PC-3 (cell line): ENCODE results near the gene KAT6B. TPM values are rescaled to one million over a fixed set of nuclear protein-coding genes. Genes with fewer than 3 reads are reported as not detected.

Experiments used
- ATAC-seq: fragments of 200-7000 bp; cut with Tn5 transposase; 2 replicates; pipeline ENCODE4 v1.9.1; 2020; ENCODE audit warnings: mild to moderate bottlenecking, moderate library complexity
- BruUV-seq: library from RNA; stranded (reverse); fragments of 400-500 nt; replicated peaks from 2 replicates; lab custom pipeline; 2021; lab: Mats Ljungman, UMichigan
- CTCF ChIA-PET: fragments of 300-600 bp; sonication (Branson Sonifier 250); formaldehyde crosslinking; loops from one replicate; lab custom pipeline; 2022; ENCODE audit warnings: antibody characterized with exemption; lab: Charles Lee
- POLR2A ChIA-PET: fragments of 300-600 bp; sonication (Branson Sonifier 250); formaldehyde crosslinking; loops from one replicate; lab custom pipeline; 2022; ENCODE audit warnings: antibody characterized with exemption; ENCODE audit not compliant: unreplicated experiment; lab: Charles Lee
- DNase-seq: peaks from one replicate; pipeline ENCODE4 v3.0.0-alpha.2; 2015
- H2AFZ ChIP-seq: fragments of 300-600 bp; sonication (generic); 2 replicates; pipeline ENCODE4 v1.6.0; 2016; ENCODE audit warnings: antibody characterized with exemption, low read length
- H3F3A ChIP-seq: fragments of 300-600 bp; sonication (generic); one replicate; pipeline ENCODE4 v1.6.0; 2017; ENCODE audit warnings: antibody characterized with exemption, low read length, control low read depth, mild to moderate bottlenecking; ENCODE audit not compliant: unreplicated experiment
- H3K27ac ChIP-seq: fragments of 300-600 bp; sonication (generic); 2 replicates; pipeline ENCODE4 v1.5.1; 2016; ENCODE audit warnings: mild to moderate bottlenecking, low read length
- H3K27me3 ChIP-seq: fragments of 300-600 bp; sonication (generic); 2 replicates; pipeline ENCODE4 v1.6.1; 2016; ENCODE audit warnings: low read length, mixed read lengths
- H3K36me3 ChIP-seq: fragments of 300-600 bp; sonication (generic); 2 replicates; pipeline ENCODE4 v1.6.1; 2016; ENCODE audit warnings: low read depth, mixed run types, low read length, mixed read lengths
- H3K4me1 ChIP-seq: fragments of 300-600 bp; sonication (generic); 2 replicates; pipeline ENCODE4 v1.5.1; 2016; ENCODE audit warnings: low read length; ENCODE audit not compliant: insufficient read depth
- H3K4me2 ChIP-seq: fragments of 300-600 bp; sonication (generic); 2 replicates; pipeline ENCODE4 v1.6.0; 2016; ENCODE audit warnings: low read length
- H3K4me3 ChIP-seq: fragments of 300-600 bp; sonication (generic); 2 replicates; pipeline ENCODE4 v1.5.1; 2016; ENCODE audit warnings: mild to moderate bottlenecking, low read length, mixed read lengths
- H3K79me2 ChIP-seq: fragments of 300-600 bp; sonication (generic); 2 replicates; pipeline ENCODE4 v1.6.1; 2017; ENCODE audit warnings: low read length, mixed read lengths
- H3K9ac ChIP-seq: fragments of 300-600 bp; sonication (generic); 2 replicates; pipeline ENCODE4 v1.6.0; 2016; ENCODE audit warnings: mild to moderate bottlenecking, low read length
- H3K9me2 ChIP-seq: fragments of 300-600 bp; sonication (generic); replicated peaks from 2 replicates; pipeline ENCODE4 v1.6.1; 2016; ENCODE audit warnings: mixed run types, low read length, mixed read lengths
- H3K9me3 ChIP-seq: fragments of 300-600 bp; sonication (generic); 2 replicates; pipeline ENCODE4 v1.6.1; 2016; ENCODE audit warnings: low read length, mixed read lengths
- H4K20me1 ChIP-seq: fragments of 300-600 bp; sonication (generic); 2 replicates; pipeline ENCODE4 v1.6.1; 2016; ENCODE audit warnings: low read length, mixed read lengths
- EZH2 ChIP-seq: fragments of 300-600 bp; sonication (generic); IDR thresholded peaks from one replicate; pipeline ENCODE4 v1.6.1; 2017; ENCODE audit warnings: antibody characterized with exemption, mild to moderate bottlenecking, low read length; ENCODE audit not compliant: unreplicated experiment
- EZH2phosphoT487 ChIP-seq: fragments of 300-600 bp; sonication (generic); IDR thresholded peaks from 2 replicates; pipeline ENCODE4 v1.6.1; 2018; ENCODE audit warnings: mild to moderate bottlenecking, antibody characterized with exemption, low read length, borderline replicate concordance
- intact Hi-C: fragments of 100-400 bp; cut with micrococcal nuclease; formaldehyde crosslinking; loops from 2 replicates; pipeline ENCODE4 v1.9.0; 2023
- total RNA-seq: library from RNA; depleted of rRNA; stranded (reverse); fragments of >200 nt; gene quantifications from 2 replicates; pipeline ENCODE4 v1.2.3, GENCODE V29; 2014
- TF ChIP-seq, protein P1 (sequence below): fragments of 300-600 bp; sonication (generic); conservative IDR thresholded peaks from 2 replicates; pipeline ENCODE4 v1.5.1; 2017; ENCODE audit warnings: antibody characterized with exemption, low read depth, mild to moderate bottlenecking, low read length

The KAT6B gene
- total RNA-seq, 1 experiment from 2014 or later = 94.5 TPM

DNA sequence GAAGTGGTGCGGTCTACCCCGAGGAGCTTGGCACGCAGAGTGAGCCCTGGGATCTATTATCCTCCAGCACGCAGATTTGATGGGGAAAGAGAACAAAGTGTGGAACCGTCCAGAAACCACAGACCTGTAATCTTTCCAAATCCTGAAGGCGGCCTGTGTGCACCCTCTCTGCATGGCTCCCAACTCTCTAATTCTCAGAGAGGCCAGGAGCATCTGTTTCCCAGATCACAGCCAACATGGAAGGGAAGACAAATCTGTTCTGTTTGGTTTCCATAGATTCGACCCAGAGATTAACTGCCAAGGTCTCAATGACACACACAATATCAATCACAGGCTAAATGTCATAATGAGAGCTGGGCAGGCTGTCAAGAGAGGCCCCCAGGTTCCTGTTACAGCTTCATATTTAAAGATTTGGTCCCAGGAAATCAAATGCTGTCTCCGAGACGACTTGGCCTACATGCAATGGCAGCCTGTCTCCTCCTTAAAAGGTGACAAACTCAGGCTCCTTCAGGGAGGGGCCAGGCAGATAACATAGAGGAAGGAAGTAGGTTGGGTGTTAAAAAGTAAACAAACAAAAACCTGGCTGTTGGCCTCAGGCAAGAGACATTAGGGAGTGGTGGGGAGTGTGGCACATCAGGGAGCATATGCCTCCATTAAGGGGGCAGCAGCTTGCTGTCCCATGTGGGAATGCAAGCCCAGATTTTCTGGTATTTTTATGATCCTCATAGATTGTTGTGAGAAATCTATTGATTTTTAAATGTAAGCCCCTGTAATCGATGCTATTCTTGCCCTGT, 236.3 kb downstream of the KAT6B start:
- no TSS peak for BruUV-seq
- H3F3A ChIP-seq = no peaks in the 10 kb centered on the region
- CTCF ChIA-PET = interaction anchor here (0.5 kb wide), 1 partner anchor 35 kb away, joined by 3 read pairs; no protein-coding TSS in a partner anchor
- no peaks in the 10 kb centered on the region for H3K79me2 ChIP-seq
- H3K9me3 ChIP-seq = no peaks in the 10 kb centered on the region
- H3K4me1 ChIP-seq = no peaks in the 10 kb centered on the region
- H3K27ac ChIP-seq = no peak overlapping the region
- no peaks in the 10 kb centered on the region for H4K20me1 ChIP-seq
- TF ChIP-seq EZH2 (no peak), EZH2phosphoT487 (no peak)
- TF ChIP-seq, protein P1, sequence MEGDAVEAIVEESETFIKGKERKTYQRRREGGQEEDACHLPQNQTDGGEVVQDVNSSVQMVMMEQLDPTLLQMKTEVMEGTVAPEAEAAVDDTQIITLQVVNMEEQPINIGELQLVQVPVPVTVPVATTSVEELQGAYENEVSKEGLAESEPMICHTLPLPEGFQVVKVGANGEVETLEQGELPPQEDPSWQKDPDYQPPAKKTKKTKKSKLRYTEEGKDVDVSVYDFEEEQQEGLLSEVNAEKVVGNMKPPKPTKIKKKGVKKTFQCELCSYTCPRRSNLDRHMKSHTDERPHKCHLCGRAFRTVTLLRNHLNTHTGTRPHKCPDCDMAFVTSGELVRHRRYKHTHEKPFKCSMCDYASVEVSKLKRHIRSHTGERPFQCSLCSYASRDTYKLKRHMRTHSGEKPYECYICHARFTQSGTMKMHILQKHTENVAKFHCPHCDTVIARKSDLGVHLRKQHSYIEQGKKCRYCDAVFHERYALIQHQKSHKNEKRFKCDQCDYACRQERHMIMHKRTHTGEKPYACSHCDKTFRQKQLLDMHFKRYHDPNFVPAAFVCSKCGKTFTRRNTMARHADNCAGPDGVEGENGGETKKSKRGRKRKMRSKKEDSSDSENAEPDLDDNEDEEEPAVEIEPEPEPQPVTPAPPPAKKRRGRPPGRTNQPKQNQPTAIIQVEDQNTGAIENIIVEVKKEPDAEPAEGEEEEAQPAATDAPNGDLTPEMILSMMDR = no peak
- no peaks in the 10 kb centered on the region for H3K27me3 ChIP-seq
- ATAC-seq = peak; percentile 19
- H3K4me3 ChIP-seq = no peak overlapping the region
- POLR2A ChIA-PET = no interaction called here
- DNase-seq = no peak
- H3K9ac ChIP-seq = no peak overlapping the region
- H2AFZ ChIP-seq = no peak overlapping the region
- no peaks in the 10 kb centered on the region for H3K9me2 ChIP-seq
- no peak overlapping the region for H3K4me2 ChIP-seq
- H3K36me3 ChIP-seq = no peaks in the 10 kb centered on the region
- intact Hi-C loops = no loop called here

DNA sequence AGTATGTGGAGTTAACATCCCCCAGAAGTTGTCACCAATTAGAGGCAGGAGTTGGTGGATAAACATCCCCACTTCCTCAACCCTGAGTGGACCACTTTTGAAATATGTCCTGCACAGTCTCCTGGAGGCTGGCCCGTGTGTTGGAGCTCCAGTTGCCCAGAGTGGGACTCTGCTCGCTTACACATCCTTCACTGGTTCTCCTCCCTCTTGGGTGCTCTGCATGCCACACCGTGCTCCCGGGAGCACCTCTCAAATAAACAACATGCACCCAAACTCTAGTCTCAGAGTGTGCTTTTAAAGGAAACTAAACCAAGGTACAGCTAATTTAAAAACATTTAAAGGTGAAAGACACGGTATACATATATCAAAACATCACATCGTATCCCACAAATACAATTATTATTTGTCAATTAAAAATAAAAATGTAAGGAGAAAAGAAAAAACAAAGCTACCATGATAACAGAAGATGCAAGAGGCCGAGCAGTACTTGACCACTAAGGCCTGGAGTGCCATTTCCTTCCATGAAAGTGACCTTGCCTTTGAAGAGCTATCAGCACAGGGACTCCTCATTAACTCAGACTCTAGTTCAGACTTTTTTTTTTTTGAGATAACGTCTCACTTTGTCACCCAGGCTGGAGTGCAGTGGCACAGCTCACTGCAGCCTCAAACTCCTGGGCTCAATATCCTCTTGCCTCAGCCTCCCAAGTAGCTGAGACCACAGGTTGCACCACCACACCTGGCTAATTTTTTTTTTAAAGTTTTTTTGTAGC, 237.2 kb downstream of the KAT6B start:
- no peak overlapping the region for H3K27ac ChIP-seq
- ATAC-seq (no peak), DNase-seq (no peak)
- CTCF ChIA-PET = no interaction called here
- no peaks in the 10 kb centered on the region for H3K4me1 ChIP-seq
- no peak overlapping the region for H2AFZ ChIP-seq
- no peaks in the 10 kb centered on the region for H3K27me3 ChIP-seq
- H3K9ac ChIP-seq = no peak overlapping the region
- intact Hi-C loops = no loop called here
- no peaks in the 10 kb centered on the region for H3F3A ChIP-seq
- H3K9me2 ChIP-seq = no peaks in the 10 kb centered on the region
- BruUV-seq = no TSS peak
- H3K9me3 ChIP-seq = no peaks in the 10 kb centered on the region
- no peaks in the 10 kb centered on the region for H3K79me2 ChIP-seq
- no peaks in the 10 kb centered on the region for H4K20me1 ChIP-seq
- POLR2A ChIA-PET = no interaction called here
- no peak overlapping the region for H3K4me3 ChIP-seq
- TF ChIP-seq EZH2phosphoT487 (no peak), EZH2 (no peak)
- TF ChIP-seq, protein P1 = no peak
- no peaks in the 10 kb centered on the region for H3K36me3 ChIP-seq
- H3K4me2 ChIP-seq = no peak overlapping the region
